NK-92 treated with Interleukin-12 subunit alpha and Interleukin-12 subunit beta, amount 100 ng/mL, for 24 hours (cell line): ENCODE results near the gene CCNF.

Experiments used
- DNase-seq: peaks from one replicate; lab custom pipeline; 2025; lab: John Stamatoyannopoulos, UW

Gene CCNF

GRCh38 chr16:2457267-2457666 lies 28.0 kb downstream of the CCNF start:
- no peak for DNase-seq

DNA sequence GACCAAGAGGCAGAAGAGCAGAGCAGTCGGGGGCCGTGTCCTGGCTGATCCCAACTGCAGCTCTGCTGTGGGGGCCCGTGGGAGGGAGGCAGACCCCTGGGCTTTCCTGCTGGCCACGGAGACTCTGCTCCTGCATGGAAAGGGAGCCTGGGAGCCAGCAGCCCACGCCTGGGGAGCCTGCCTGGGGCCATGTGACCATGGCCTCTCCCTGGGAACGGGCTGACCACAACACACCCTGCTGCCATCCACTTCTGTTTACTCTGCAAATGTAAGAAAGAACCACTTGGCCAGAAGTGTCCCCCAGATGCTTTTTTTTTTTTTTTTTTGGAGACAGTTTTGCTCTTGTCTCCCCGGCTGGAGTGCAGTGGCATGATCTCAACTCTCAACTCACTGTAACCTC lies 28.7 kb downstream of the CCNF start:
- DNase-seq: no peak

GRCh38 chr16:2458887-2459646 lies 29.8 kb downstream of the CCNF start:
- no peak for DNase-seq

DNA sequence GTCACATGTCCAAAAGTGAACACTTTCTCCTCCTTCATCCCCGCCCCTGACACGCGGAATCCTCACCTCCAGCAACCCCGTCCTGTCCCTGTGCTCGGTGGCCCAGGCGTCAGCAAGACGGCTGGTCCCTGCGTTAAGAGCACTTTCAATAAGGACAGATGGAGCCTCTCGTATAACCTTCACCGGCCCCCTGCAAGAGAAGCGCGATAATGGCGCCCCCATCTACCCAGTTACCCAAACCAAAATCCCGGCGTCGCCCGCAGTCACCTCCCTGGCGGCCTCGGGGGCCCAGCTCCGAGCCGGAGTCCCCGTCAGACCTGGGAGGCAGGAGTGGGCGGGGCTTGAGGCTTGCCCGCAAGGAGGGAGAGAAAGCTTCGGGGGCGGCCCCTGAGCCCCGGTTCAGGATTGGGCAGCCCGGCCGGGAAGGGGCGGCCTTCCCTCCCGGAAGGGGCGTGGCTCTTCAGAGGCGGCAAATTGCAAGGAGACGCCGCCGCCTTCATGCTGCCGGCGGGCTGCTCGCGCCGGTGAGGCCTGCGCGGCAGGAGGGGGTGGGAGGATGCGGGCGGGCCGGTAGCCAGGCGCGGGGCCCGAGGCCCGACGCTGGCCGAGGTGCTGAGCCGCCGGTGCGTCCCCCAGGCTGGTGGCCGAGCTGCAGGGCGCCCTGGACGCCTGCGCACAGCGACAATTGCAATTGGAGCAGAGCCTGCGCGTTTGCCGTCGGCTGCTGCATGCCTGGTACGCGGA lies 30.6 kb downstream of the CCNF start, which contains the start of gene TEDC2:
Gene TEDC2, plus strand, starts transcription at position 463 of the 744 bp plus-strand sequence. Its CDS starts 36 bp downstream, at position 499.
- DNase-seq: peak; percentile 95

- DNase-seq: no peak
Observed at GRCh38 chr16:2460391-2460713, 31.1 kb downstream of the CCNF start.

- DNase-seq: no peak
Observed at GRCh38 chr16:2460916-2461315, 31.7 kb downstream of the CCNF start.

DNA sequence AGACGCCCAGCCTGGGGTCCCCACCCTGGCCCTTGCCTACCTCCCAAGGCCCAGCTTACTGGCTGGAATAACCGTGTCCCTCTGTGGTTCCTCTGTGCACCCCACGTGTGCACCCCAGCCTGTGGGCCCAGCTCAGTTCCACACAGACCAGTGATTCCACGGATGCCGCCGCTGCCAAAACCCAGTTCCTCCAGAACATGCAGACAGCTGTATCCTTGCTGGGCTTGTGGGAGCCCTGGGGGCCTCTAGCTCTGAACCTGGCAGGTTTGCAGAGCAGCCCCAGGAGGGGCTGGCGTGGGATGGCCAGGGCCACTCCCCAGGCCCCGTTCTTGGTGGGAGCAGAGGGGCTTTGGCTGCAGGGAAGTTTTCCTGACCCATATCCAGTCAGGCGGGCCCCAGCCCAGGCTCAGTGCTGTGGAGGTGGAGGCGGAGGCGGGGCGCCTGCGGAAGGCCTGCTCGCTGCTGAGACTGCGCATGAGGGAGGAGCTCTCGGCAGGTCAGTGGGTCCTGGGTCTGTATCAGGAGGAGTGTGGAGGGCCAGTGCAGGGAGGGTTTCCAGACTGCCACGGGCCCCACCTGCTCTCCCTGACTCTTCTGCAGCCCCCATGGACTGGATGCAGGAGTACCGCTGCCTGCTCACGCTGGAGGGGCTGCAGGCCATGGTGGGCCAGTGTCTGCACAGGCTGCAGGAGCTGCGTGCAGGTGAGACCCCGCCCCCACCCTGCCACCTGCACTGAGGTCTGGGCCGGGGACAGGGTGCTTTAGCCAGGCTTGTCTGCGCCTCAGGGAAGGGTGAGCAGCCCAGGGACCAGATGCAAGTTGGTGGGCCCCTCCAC lies 33.0 kb downstream of the CCNF start:
- DNase-seq: no peak

DNA sequence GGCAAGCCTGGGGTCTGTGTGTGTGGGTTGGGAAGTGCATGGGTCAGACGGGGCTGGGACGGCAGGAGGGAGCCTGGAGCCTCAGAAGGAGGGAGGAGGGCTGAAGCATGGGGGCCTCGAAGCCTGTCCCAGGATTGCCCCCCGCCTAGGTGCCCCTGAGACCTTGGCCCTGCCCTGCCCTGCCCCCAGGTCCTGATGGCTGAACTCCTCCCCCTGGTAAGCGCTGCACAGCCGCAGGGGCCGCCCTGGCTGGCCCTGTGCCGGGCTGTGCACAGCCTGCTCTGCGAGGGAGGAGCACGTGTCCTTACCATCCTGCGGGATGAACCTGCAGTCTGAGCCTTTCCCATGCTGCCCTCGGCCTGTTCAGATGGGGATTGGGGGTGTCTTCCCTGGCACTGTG lies 35.1 kb downstream of the CCNF start:
- DNase-seq: no peak

GRCh38 chr16:2465653-2466415 lies 36.6 kb downstream of the CCNF start:
- DNase-seq: no peak

GRCh38 chr16:2466667-2467527 lies 37.6 kb downstream of the CCNF start:
- no peak for DNase-seq

DNA sequence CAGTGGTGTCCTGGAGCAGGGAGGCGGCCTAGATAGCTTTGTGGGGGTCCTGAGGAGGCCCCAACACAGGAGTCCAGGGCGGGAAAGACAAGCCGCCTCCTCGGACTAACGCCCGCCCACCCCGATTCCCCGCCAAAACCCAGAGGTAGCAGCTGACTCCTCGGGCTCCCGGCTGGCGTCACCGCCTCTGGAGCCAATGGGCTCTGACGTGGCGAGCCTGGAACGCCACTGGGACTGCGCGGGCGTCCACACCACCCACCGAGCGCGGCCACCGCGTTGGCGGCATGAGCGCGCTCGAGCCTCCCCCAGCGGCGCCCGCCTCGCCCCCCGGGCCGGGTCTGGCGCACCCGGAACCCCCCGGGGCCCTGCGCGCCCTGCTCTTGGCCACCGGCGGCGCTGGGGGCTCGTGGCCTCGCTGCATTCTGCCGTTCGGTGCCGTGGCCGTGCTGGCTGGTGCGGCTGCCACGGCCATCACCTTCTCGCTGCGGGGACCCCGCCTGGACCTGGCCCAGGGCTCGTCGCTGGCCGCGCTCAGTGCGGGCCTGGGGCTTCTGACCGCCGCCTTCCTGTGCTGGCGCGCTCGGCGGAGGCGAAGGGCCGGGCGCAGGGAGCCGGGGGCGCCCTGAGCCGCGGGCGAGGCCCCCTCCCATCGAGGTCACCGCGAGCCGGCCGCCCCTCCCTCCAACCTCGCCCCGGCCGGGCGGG lies 38.4 kb downstream of the CCNF start:
- no peak for DNase-seq

DNA sequence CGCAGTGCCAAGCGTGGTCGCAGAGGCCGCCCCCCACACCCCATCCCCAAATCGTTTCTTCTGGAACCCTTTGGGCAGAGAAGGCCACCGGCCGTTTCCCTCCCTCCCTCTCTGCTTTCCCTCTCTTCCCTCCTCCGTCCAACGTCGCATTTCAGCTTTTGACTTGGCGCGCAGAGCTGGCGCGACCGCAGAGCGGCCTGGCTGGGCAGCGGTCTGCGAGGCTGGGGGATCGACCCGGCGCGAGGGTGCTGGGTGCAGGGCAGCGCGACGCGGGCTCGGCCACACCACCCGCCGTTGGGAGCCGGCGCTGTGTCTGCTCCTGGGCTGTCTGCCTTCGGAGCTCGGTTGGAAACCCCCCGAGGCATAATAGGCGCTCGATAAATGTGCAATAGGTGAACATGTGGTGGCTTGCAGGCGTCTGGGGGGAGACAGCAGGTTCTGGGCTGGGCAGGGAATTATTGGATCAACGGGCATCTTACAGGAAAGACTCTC lies 39.0 kb downstream of the CCNF start:
- no peak for DNase-seq

- no peak for DNase-seq
Observed at GRCh38 chr16:2468725-2469398, 39.6 kb downstream of the CCNF start.

DNA sequence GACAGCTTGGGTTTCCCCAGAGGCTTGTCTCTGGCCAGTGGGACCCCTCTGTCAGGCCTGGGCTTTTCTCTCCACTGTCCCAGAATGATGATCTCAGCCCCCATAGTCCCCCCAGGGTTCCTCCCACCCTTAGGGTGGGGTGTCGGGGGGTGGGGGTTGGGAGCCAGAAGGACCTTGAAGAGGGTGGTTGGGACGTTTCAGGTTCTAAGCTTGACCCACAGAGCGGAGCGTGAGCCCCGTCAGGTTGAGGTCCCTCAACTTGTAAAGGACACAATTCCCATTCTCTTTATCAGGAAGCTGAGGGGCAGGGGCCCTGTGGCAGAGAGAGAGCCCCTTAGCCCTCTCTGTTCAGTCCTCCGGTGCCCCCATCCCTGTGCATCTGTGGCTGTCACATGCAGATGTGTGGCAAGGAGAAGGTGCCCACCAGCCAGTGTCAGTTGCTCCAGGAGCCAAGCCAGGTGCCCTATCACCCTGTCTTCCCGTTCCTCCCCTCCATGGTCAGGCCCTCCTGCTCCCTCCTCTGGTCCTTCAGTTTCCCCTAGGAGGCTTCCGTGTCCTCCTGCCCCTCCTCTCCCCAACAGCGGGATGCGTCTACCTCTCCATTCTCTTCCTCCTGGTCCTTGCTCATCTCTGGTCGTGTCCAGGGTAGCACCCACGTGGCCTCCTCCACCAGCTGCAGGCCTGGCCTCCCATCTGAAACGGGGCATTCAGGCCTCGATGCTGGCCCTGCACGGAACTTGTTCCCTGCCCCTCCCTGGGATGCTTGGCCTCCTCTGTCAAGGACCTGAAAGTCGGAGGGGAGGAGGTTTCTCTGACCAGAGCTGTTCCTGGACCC lies 40.4 kb downstream of the CCNF start:
- no peak for DNase-seq

GRCh38 chr16:2470234-2470601 lies 41.0 kb downstream of the CCNF start:
- no peak for DNase-seq

GRCh38 chr16:2470603-2471015 lies 41.4 kb downstream of the CCNF start:
- no peak for DNase-seq

GRCh38 chr16:2471016-2471652 lies 41.9 kb downstream of the CCNF start, which contains the start of gene NTN3:
Gene NTN3, plus strand, starts transcription at chr16:2471297. Its CDS starts 405 bp downstream, at chr16:2471702.
- DNase-seq: no peak
